Left ventricle myocardium inferior (tissue), 1 donor: ENCODE results near the gene CNNM2. TPM values are rescaled to one million over a fixed set of nuclear protein-coding genes. Genes with fewer than 3 reads are reported as not detected.

Source experiments
- DNase-seq: peaks from one replicate; pipeline ENCODE4 v3.0.0-alpha.2; 2020
- H3K27ac ChIP-seq: fragments of 200-600 bp; replicated peaks from 2 replicates; pipeline ENCODE4 v1.8.0; 2021
- H3K27me3 ChIP-seq: fragments of 200-600 bp; 2 replicates; pipeline ENCODE4 v1.8.0; 2021; ENCODE audit warnings: low read depth
- H3K36me3 ChIP-seq: fragments of 200-600 bp; 2 replicates; pipeline ENCODE4 v1.8.0; 2021
- H3K4me1 ChIP-seq: fragments of 200-600 bp; 2 replicates; pipeline ENCODE4 v1.8.0; 2021
- H3K4me3 ChIP-seq: fragments of 200-600 bp; 2 replicates; pipeline ENCODE4 v1.8.0; 2021; ENCODE audit warnings: mild to moderate bottlenecking, moderate library complexity
- H3K9me3 ChIP-seq: fragments of 200-600 bp; replicated peaks from 2 replicates; pipeline ENCODE4 v1.8.0; 2021
- CTCF ChIP-seq: fragments of 200-600 bp; IDR thresholded peaks from 2 replicates; pipeline ENCODE4 v1.8.0; 2021; ENCODE audit warnings: antibody characterized with exemption, mild to moderate bottlenecking, borderline replicate concordance
- intact Hi-C: fragments of 100-400 bp; cut with micrococcal nuclease; formaldehyde crosslinking; loops from one replicate; pipeline ENCODE4 v1.11.0; 2022
- total RNA-seq: library from RNA; stranded (reverse); fragmentation: NEBNext Ultra II Directional; extraction: Animal tissue kit (Norgen Biotek cat#: 25700); gene quantifications from one replicate; pipeline ENCODE4 v1.2.1, GENCODE V29; 2021
- donor health status: DM: no; HTN: yes; CAD: no; lungs with severe emphysema.

CNNM2 gene
- total RNA-seq, 1 donor from 2014 or later, result 3.3 TPM

- Histone ChIP-seq H3K9me3 (no peaks in the 10 kb centered on the region), H3K27ac (no peak overlapping the region), H3K27me3 (no peaks in the 10 kb centered on the region), H3K4me3 (no peak overlapping the region), H3K4me1 (peaks cover 7% of the 10 kb centered on the region), H3K36me3 (no peaks in the 10 kb centered on the region)
- TF ChIP-seq CTCF, result no peak
- DNase-seq, result no peak
- intact Hi-C loops, result no loop called here
Measured at GRCh38 chr10:102985811-102986210, 67.7 kb downstream of the CNNM2 start.

- Histone ChIP-seq H3K27me3 (no peaks in the 10 kb centered on the region), H3K4me1 (peaks cover 7% of the 10 kb centered on the region), H3K36me3 (no peaks in the 10 kb centered on the region), H3K9me3 (no peaks in the 10 kb centered on the region), H3K27ac (no peak overlapping the region), H3K4me3 (no peak overlapping the region)
- intact Hi-C loops, result no loop called here
- no peak for TF ChIP-seq CTCF
- no peak for DNase-seq
Measured at GRCh38 chr10:102988404-102989314, 70.6 kb downstream of the CNNM2 start.

GRCh38 chr10:102994531-102995295 lies 76.6 kb downstream of the CNNM2 start:
- no peak overlapping the region for H3K27ac ChIP-seq
- no peaks in the 10 kb centered on the region for H3K36me3 ChIP-seq
- intact Hi-C loops, result no loop called here
- no peak for DNase-seq
- H3K4me1 ChIP-seq, result peaks cover under 1% of the 10 kb centered on the region
- no peaks in the 10 kb centered on the region for H3K27me3 ChIP-seq
- no peak for TF ChIP-seq CTCF
- H3K4me3 ChIP-seq, result no peak overlapping the region
- no peaks in the 10 kb centered on the region for H3K9me3 ChIP-seq

GRCh38 chr10:102996876-102997275 lies 78.8 kb downstream of the CNNM2 start:
- intact Hi-C loops, result no loop called here
- no peak for TF ChIP-seq CTCF
- Histone ChIP-seq H3K27me3 (no peaks in the 10 kb centered on the region), H3K4me1 (peaks cover 5% of the 10 kb centered on the region), H3K4me3 (no peak overlapping the region), H3K9me3 (no peaks in the 10 kb centered on the region), H3K36me3 (no peaks in the 10 kb centered on the region), H3K27ac (no peak overlapping the region)
- DNase-seq, result no peak

GRCh38 chr10:102997998-102998397 lies 79.9 kb downstream of the CNNM2 start:
- H3K9me3 ChIP-seq, result no peaks in the 10 kb centered on the region
- no peak overlapping the region for H3K27ac ChIP-seq
- H3K27me3 ChIP-seq, result no peaks in the 10 kb centered on the region
- no peaks in the 10 kb centered on the region for H3K36me3 ChIP-seq
- H3K4me1 ChIP-seq, result peaks cover 5% of the 10 kb centered on the region
- DNase-seq, result no peak
- H3K4me3 ChIP-seq, result no peak overlapping the region
- TF ChIP-seq CTCF, result no peak
- intact Hi-C loops, result no loop called here
